ENCODE results near the gene TARP.

Gene TARP

GRCh38 chr7:38273286-38273995, at the start of gene TARP:
TARP (minus strand) TSS chr7:38273636.
- peaks cover 40 to 52% (median 43%) of the 10 kb centered on the region in 3 donors for H3K36me3 Mint-ChIP-seq
- no peak for DNase-seq
- H3K4me3 Mint-ChIP-seq: peak within 1 kb of the TSS; percentile 92 to 99 (median 98)
- peak within 1 kb of the TSS; percentile 90 to 97 (median 96) for H3K27ac Mint-ChIP-seq
- H3K4me1 Mint-ChIP-seq: peaks cover 59 to 82% of the 10 kb centered on the region in 2 donors
- peaks cover 0 to 23% (median 16%) of the 10 kb centered on the region in 3 donors for H3K27me3 Mint-ChIP-seq (ENCODE audit: low read depth in 3 of 3)
- no peaks in the 10 kb centered on the region for H3K9me3 Mint-ChIP-seq

- H3K27ac Mint-ChIP-seq: peak overlapping the region; percentile 80 to 100 (median 88)
- H3K4me3 Mint-ChIP-seq: no peak overlapping the region
- no peak for DNase-seq
- H3K27me3 Mint-ChIP-seq (ENCODE audit: low read depth in 3 of 3): peaks cover 2 to 17% (median 5%) of the 10 kb centered on the region in 3 donors
- H3K4me1 Mint-ChIP-seq: peaks cover 94 to 100% of the 10 kb centered on the region in 2 donors
- peaks cover 3 to 4% (median 3%) of the 10 kb centered on the region in 3 donors for H3K36me3 Mint-ChIP-seq
- no peaks in the 10 kb centered on the region for H3K9me3 Mint-ChIP-seq
Observed at GRCh38 chr7:38323156-38323555, 49.7 kb upstream of the TARP start.

DNA sequence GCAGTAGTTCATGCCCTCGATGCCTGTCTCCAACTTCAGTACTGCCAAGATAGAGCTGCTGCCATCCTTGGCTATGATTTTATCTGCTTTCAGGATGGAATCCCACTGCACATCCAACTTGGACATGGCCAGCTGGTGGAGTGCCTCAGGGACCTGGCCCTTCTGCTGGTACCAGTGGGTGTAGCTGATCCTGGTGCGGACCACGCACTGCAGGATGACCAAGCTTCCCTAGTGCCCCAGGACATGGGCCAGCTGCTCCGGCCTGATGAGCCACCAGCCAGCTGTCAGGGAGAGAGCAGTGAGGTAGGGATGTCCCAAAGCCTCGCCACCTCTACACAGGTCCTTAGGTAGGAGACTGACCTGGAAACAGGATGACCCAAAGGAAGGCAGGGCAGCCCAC, 49.0 kb upstream of the TARP start:
- no peak overlapping the region for H3K4me3 Mint-ChIP-seq
- H3K9me3 Mint-ChIP-seq: no peaks in the 10 kb centered on the region
- H3K36me3 Mint-ChIP-seq: peaks cover 3 to 4% (median 3%) of the 10 kb centered on the region in 3 donors
- H3K27me3 Mint-ChIP-seq (ENCODE audit: low read depth in 3 of 3): peaks cover 9 to 24% (median 12%) of the 10 kb centered on the region in 3 donors
- H3K4me1 Mint-ChIP-seq: peaks cover 94 to 100% of the 10 kb centered on the region in 2 donors
- no peak for DNase-seq
- H3K27ac Mint-ChIP-seq: peak overlapping the region; percentile 80 to 100 (median 98)

DNA sequence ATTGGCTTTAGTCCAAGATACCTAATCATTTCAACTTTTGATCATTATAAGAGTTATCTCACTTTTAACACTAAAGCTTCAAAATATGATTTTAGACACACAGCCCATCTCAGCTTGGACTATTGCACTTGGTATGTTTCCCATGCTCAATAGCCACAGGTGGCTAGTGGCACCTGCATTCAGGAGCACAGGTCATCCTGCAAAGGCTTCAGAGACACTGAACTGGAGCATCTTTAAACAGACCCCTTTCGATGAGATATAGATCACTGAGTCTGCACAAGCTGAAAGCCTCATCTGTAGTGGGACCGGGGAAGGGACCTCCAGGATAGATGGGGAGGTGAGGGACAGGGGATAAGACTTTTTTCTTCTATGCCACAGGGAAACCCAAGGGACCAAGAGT, 48.5 kb upstream of the TARP start:
- no peak overlapping the region for H3K4me3 Mint-ChIP-seq
- no peak for DNase-seq
- peaks cover 3% of the 10 kb centered on the region in 3 donors for H3K36me3 Mint-ChIP-seq
- peaks cover 12 to 26% (median 17%) of the 10 kb centered on the region in 3 donors for H3K27me3 Mint-ChIP-seq (ENCODE audit: low read depth in 3 of 3)
- H3K9me3 Mint-ChIP-seq: no peaks in the 10 kb centered on the region
- peak overlapping the region in 5 of 6 donors; percentile 53 to 100 (median 100) for H3K27ac Mint-ChIP-seq
- H3K4me1 Mint-ChIP-seq: peaks cover 89 to 95% of the 10 kb centered on the region in 2 donors

GRCh38 chr7:38321515-38321944, 48.1 kb upstream of the TARP start:
- H3K27ac Mint-ChIP-seq: peak overlapping the region; percentile 99 to 100 (median 100)
- H3K27me3 Mint-ChIP-seq (ENCODE audit: low read depth in 3 of 3): peaks cover 12 to 28% (median 21%) of the 10 kb centered on the region in 3 donors
- H3K9me3 Mint-ChIP-seq: no peaks in the 10 kb centered on the region
- H3K4me1 Mint-ChIP-seq: peaks cover 87 to 95% of the 10 kb centered on the region in 2 donors
- H3K4me3 Mint-ChIP-seq: peak overlapping the region; percentile 2 to 95 (median 91)
- no peak for DNase-seq
- peaks cover 0 to 3% (median 3%) of the 10 kb centered on the region in 3 donors for H3K36me3 Mint-ChIP-seq

DNA sequence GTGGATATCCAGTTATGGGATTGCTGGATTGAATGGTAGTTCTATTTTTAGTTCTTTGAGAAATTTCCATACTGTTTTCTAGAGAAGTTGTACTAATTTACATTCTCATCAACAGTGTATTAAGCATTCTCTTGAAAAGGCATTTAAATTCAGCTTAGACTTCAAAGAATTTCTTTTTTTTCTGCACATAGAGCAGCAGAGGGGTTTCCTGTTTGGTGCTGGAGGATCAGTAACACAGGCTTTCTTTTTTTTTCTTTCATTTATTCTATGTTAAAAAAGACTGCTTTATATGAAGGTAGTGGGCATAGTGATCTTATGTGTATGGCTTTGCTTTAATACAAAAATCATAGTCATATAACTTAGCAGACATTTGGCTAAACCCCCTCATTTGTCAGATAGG, 47.6 kb upstream of the TARP start:
- peaks cover 0 to 3% (median 3%) of the 10 kb centered on the region in 3 donors for H3K36me3 Mint-ChIP-seq
- peaks cover 87 to 95% of the 10 kb centered on the region in 2 donors for H3K4me1 Mint-ChIP-seq
- H3K27me3 Mint-ChIP-seq (ENCODE audit: low read depth in 3 of 3): peaks cover 12 to 28% (median 23%) of the 10 kb centered on the region in 3 donors
- peak overlapping the region; percentile 2 to 95 (median 91) for H3K4me3 Mint-ChIP-seq
- no peak for DNase-seq
- H3K27ac Mint-ChIP-seq: peak overlapping the region; percentile 99 to 100 (median 100)
- H3K9me3 Mint-ChIP-seq: no peaks in the 10 kb centered on the region

- Mint-ChIP-seq H3K4me1 (peaks cover 87 to 95% of the 10 kb centered on the region in 2 donors), H3K4me3 (peak overlapping the region; percentile 80 to 95 (median 91)), H3K36me3 (peaks cover 0 to 3% (median 3%) of the 10 kb centered on the region in 3 donors), H3K27ac (peak overlapping the region; percentile 99 to 100 (median 100)), H3K9me3 (no peaks in the 10 kb centered on the region), H3K27me3 (ENCODE audit: low read depth in 3 of 3) (peaks cover 12 to 26% (median 24%) of the 10 kb centered on the region in 3 donors)
- DNase-seq: peak in 1 of 3 donors; percentile 36
Observed at GRCh38 chr7:38319873-38320272, 46.4 kb upstream of the TARP start.

GRCh38 chr7:38318803-38319416, 45.5 kb upstream of the TARP start:
- H3K9me3 Mint-ChIP-seq: no peaks in the 10 kb centered on the region
- peaks cover 91 to 95% of the 10 kb centered on the region in 2 donors for H3K4me1 Mint-ChIP-seq
- peak overlapping the region; percentile 87 to 95 (median 91) for H3K4me3 Mint-ChIP-seq
- no peaks in the 10 kb centered on the region for H3K36me3 Mint-ChIP-seq
- DNase-seq: peak; percentile 69 to 75 (median 70)
- peak overlapping the region; percentile 99 to 100 (median 100) for H3K27ac Mint-ChIP-seq
- peaks cover 12 to 26% (median 26%) of the 10 kb centered on the region in 3 donors for H3K27me3 Mint-ChIP-seq (ENCODE audit: low read depth in 3 of 3)

DNA sequence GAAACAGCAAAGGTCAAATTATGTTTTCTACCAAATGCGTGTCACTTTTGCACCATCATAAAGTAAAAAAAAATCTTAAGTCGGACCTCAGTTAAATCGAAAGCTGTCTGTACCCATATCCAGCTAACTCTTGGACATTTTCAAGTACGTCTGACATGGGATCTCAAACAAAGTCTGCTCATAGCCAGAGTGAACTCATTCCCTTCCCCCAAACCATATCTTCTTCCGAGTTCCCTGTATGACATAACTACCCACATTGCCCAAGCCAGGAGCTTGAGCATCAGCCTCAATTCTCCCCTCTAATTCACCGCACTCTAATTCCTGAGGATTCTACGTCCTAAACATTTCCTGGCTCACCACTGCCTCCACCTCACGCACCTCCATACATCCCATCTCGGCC, 44.8 kb upstream of the TARP start:
- Mint-ChIP-seq H3K27ac (peak overlapping the region; percentile 99 to 100 (median 100)), H3K27me3 (ENCODE audit: low read depth in 3 of 3) (peaks cover 12 to 26% (median 26%) of the 10 kb centered on the region in 3 donors), H3K4me1 (peaks cover 90 to 95% of the 10 kb centered on the region in 2 donors)

GRCh38 chr7:38317515-38317914, 44.1 kb upstream of the TARP start:
- DNase-seq: peak; percentile 97
- Mint-ChIP-seq H3K4me1 (peaks cover 90 to 95% of the 10 kb centered on the region in 2 donors), H3K27ac (peak overlapping the region; percentile 99 to 100 (median 100)), H3K4me3 (peak overlapping the region; percentile 87 to 95 (median 91)), H3K9me3 (no peaks in the 10 kb centered on the region), H3K36me3 (no peaks in the 10 kb centered on the region), H3K27me3 (ENCODE audit: low read depth in 3 of 3) (peaks cover 12 to 28% (median 26%) of the 10 kb centered on the region in 3 donors)

More for the DNA sequence above, 44.8 kb upstream of the TARP start:
- DNase-seq: peak in 2 of 3 donors; percentile 56 to 63
- peak overlapping the region; percentile 87 to 95 (median 91) for H3K4me3 Mint-ChIP-seq
- H3K36me3 Mint-ChIP-seq: no peaks in the 10 kb centered on the region
- H3K9me3 Mint-ChIP-seq: no peaks in the 10 kb centered on the region

- DNase-seq: peak in 2 of 3 donors; percentile 54
- H3K4me3 Mint-ChIP-seq: peak overlapping the region; percentile 87 to 95 (median 91)
- H3K27me3 Mint-ChIP-seq (ENCODE audit: low read depth in 3 of 3): peaks cover 12 to 28% (median 26%) of the 10 kb centered on the region in 3 donors
- H3K9me3 Mint-ChIP-seq: no peaks in the 10 kb centered on the region
- no peaks in the 10 kb centered on the region for H3K36me3 Mint-ChIP-seq
- peaks cover 89 to 95% of the 10 kb centered on the region in 2 donors for H3K4me1 Mint-ChIP-seq
- H3K27ac Mint-ChIP-seq: peak overlapping the region; percentile 99 to 100 (median 100)
Observed at GRCh38 chr7:38316733-38317360, 43.4 kb upstream of the TARP start.

- Mint-ChIP-seq H3K36me3 (no peaks in the 10 kb centered on the region), H3K4me1 (peaks cover 86 to 94% of the 10 kb centered on the region in 2 donors), H3K9me3 (no peaks in the 10 kb centered on the region), H3K27ac (peak overlapping the region; percentile 99 to 100 (median 100)), H3K4me3 (peak overlapping the region; percentile 87 to 95 (median 91)), H3K27me3 (ENCODE audit: low read depth in 3 of 3) (peaks cover 18 to 41% (median 37%) of the 10 kb centered on the region in 3 donors)
- peak in 1 of 3 donors; percentile 48 for DNase-seq
Observed at GRCh38 chr7:38315410-38315809, 42.0 kb upstream of the TARP start.

DNA sequence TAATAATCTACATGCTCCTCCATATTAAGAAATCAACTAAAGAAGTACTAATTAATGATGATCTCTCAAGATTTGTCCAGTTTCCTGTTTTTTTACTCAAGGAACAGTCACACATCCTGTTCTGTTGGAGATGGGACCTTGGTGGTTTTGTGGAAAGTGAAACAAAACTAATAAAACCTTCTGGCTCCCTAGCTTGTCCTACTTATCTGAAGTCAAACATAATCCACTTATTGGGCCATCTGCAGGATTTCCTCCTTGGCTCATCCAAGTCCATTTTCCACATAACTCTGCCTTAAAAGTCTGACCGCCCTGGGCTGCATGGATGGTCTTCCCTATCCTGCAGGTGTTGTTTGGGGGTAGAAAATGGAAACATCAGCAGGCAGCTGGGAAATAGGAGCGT, 39.4 kb upstream of the TARP start:
- peak overlapping the region; percentile 96 to 100 (median 100) for H3K27ac Mint-ChIP-seq
- no peaks in the 10 kb centered on the region for H3K36me3 Mint-ChIP-seq
- peaks cover 86 to 94% of the 10 kb centered on the region in 2 donors for H3K4me1 Mint-ChIP-seq
- peak overlapping the region; percentile 91 to 95 (median 92) for H3K4me3 Mint-ChIP-seq
- peak in 1 of 3 donors; percentile 56 for DNase-seq
- peaks cover 16 to 43% (median 40%) of the 10 kb centered on the region in 3 donors for H3K27me3 Mint-ChIP-seq (ENCODE audit: low read depth in 3 of 3)
- peaks cover 0 to 2% (median 0%) of the 10 kb centered on the region in 6 donors for H3K9me3 Mint-ChIP-seq

Data from immature natural killer cell (primary cell).